Esophagus squamous epithelium (tissue), 4 donors: ENCODE results near the gene CLDN18.

Experiments
- CTCF ChIP-seq, 6 experiments: fragments of 450-650 bp in 4 of 6; fragments of 200-600 bp in 2 of 6; sonication (generic) in 2 of 6; IDR thresholded peaks; one replicate each; pipeline ENCODE4 v1.5.1; 2016 to 2019; ENCODE audit warnings: antibody characterized with exemption in 6 of 6, mild to moderate bottlenecking in 4 of 6, moderate library complexity in 4 of 6
- POLR2A ChIP-seq, 4 donors: fragments of 450-650 bp; IDR thresholded peaks; one replicate each; pipeline ENCODE4 v1.6.1; 2017; ENCODE audit warnings: antibody characterized with exemption in 4 of 4, mild to moderate bottlenecking in 4 of 4, moderate library complexity in 3 of 4

- TF ChIP-seq CTCF (IDR thresholded peaks at IDR 0.05) (no peak), POLR2A (IDR thresholded peaks at IDR 0.05) (no peak)
Measured at GRCh38 chr3:137987723-137988122, 22.2 kb upstream of the CLDN18 start.
